ENCODE results near the gene SH3D21. TPM values are rescaled to one million over a fixed set of nuclear protein-coding genes. Genes with fewer than 3 reads are reported as not detected.

SH3D21 gene
- total RNA-seq = 1 to 10 TPM in 2 of 4 donors, under 1 TPM in 2; 0.63 to 3.1 (median 1.4) TPM

- ATAC-seq (ENCODE audit: low FRiP score) (peak; percentile 65), DNase-seq (ENCODE audit: low spot score) (no peak)
- TF ChIP-seq CTCF (IDR thresholded peaks at IDR 0.05) = no peak
Measured at GRCh38 chr1:36306210-36306901, at the start of gene SH3D21. TSS of gene SH3D21 (plus strand) at chr1:36306368. CDS start at chr1:36306421, 53 bp downstream.

DNA sequence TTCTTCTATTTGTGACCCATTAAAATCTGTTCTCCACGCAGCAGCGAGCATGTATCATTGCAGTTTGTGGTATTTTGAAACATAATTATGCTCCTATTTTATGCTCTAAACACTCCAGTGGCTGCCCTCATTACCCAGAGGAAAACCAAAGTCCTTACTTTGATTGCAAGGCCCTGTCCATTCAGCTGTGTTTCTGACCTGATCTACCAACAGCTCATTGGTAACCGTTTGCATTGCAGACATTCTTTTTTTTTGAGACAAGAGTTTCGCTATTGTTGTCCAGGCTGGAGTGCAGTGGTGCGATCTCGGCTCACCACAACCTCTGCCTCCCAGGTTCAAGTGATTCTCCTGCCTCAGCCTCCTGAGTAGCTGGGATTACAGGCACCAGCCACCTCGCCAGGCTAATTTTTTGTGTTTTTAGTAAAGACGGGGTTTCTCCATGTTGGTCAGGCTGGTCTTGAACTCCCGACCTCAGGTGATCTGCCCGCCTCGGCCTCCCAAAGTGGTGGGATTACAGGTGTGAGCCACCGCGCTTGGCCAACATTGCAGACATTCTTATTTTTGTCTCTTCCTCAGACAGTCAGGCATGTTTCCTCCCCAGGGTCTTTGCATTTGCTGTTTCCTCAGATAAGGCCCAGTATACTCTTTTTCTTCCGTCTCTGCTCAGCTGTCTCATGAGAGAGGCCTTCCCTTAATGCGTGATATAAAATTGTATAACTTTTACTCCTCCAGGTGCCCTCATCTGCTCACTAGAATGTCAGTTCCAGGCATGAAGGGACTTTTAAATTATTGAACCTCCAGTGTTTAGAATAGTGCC, 49.4 kb upstream of the SH3D21 start:
- ATAC-seq (ENCODE audit: low FRiP score) (no peak), DNase-seq (ENCODE audit: low spot score) (no peak)
- no peak for TF ChIP-seq CTCF (IDR thresholded peaks at IDR 0.05)

DNA sequence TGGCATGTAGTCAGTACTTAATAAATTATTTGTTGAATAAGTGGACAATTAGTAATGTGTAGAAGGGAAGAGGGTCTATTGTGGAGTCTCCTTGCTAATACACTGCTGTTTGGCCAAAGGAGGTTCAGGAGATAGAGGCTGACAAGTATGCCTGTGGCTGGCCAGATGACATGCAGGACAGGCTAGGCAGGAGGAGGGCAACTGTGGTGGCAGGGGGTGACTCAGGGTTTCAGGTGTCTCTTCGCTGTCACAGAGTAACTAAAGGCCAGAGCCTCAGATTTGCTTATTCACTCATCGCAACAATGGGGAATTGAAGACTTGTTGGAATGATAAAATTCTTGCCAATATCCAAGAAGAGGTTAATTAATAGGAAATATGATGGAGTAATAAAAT, 48.8 kb upstream of the SH3D21 start:
- TF ChIP-seq CTCF (IDR thresholded peaks at IDR 0.05) = no peak
- no peak for DNase-seq (ENCODE audit: low spot score)
- ATAC-seq (ENCODE audit: low FRiP score) = no peak

DNA sequence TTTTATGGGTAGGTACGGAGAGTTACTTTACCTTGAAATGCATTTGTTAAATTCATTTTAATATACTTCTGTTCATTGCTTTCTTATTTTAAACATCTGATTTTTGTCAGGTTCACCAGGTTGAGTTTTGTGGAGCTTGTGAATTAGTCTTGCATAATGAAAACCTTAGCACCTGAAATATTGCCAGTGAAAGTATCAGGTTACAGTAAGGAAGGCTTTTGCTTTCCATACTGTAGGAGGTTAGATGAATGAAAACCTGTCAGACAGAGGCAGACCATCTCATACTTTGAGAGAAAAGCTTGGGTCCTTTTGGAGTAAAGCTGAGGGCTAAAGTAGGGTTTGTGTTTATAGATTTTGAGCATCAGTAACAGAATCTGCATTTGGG, 47.2 kb upstream of the SH3D21 start:
- TF ChIP-seq CTCF (IDR thresholded peaks at IDR 0.05) = no peak
- ATAC-seq (ENCODE audit: low FRiP score) = no peak
- DNase-seq (ENCODE audit: low spot score) = no peak

DNA sequence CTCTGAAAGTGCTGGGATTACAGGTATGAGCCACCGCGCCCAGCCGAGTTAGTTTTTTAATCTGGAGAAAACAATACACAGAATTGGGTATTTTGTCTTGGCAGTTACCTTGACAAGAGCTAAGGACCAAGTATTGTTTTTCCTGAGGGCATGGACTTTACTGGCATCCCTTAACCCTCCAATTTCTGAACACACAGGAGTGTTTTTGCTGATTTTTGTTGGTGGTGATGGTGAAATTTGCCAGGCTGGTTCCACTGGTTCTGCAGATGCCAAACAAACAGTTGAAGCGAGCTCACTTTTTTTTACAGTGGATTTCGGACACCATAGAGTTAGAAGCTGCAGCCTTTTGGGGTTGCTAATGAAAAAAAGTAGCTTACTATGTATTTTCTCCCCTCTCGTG, 37.2 kb upstream of the SH3D21 start:
- DNase-seq (ENCODE audit: low spot score) (no peak), ATAC-seq (ENCODE audit: low FRiP score) (no peak)
- TF ChIP-seq CTCF (IDR thresholded peaks at IDR 0.05) = no peak

DNA sequence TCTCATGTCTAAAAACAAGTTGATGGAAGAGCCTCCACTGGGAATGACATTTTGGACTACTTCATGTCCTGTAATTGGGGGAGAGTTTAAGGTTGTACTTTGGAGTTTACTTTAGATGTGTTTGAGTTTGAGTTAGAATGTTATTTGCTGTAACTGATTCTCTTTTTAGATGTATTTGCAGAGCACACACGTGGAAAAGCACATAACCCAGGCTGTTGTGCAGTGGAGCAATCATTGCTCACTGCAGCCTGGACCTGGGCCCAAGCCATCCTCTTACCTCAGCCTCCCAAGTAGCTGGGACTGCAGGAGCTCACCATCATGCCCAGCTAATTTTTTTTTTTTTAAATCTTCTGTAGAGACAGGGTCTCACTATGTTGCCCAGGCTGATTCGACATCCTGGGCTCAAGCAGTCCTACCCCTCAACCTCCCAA, 36.7 kb upstream of the SH3D21 start:
- TF ChIP-seq CTCF (IDR thresholded peaks at IDR 0.05) = no peak
- no peak for DNase-seq (ENCODE audit: low spot score)
- no peak for ATAC-seq (ENCODE audit: low FRiP score)

All from omental fat pad (tissue), 4 donors.